Prostate gland (tissue), 2 donors: Measurements from ENCODE around the gene UBE3D. TPM values are rescaled to one million over a fixed set of nuclear protein-coding genes. Genes with fewer than 3 reads are reported as not detected.

ENCODE experiments used
- DNase-seq: peaks from one replicate; pipeline ENCODE4 v3.0.0-alpha.2; 2019; ENCODE audit warnings: low spot score
- H3K27ac ChIP-seq, 2 donors: fragments of 200-600 bp; sonication (generic); 2 replicates each; pipeline ENCODE4 v1.5.1; 2017 to 2019
- H3K27me3 ChIP-seq: fragments of 200-600 bp; sonication (generic); replicated peaks from 2 replicates; pipeline ENCODE4 v1.5.1; 2019; ENCODE audit not compliant: insufficient read depth
- H3K36me3 ChIP-seq, 2 donors: fragments of 200-600 bp; sonication (generic); 1 replicate in 1 of 2; 2 replicates in 1 of 2; pipeline versions ENCODE4 v1.5.1 to v1.8.1; 2017 to 2019
- H3K4me1 ChIP-seq: fragments of 200-600 bp; sonication (generic); replicated peaks from 2 replicates; pipeline ENCODE4 v1.5.1; 2019
- H3K4me3 ChIP-seq, 2 donors: fragments of 200-600 bp; sonication (generic); 2 replicates each; pipeline ENCODE4 v1.5.1; 2017 to 2019
- H3K9me3 ChIP-seq: fragments of 200-600 bp; sonication (generic); 2 replicates; pipeline ENCODE4 v1.5.1; 2017
- POLR2A ChIP-seq: fragments of 450-650 bp; IDR thresholded peaks from one replicate; pipeline ENCODE4 v1.6.1; 2016; ENCODE audit warnings: antibody characterized with exemption, mild to moderate bottlenecking
- POLR2AphosphoS5 ChIP-seq: sonication (generic); formaldehyde crosslinking; IDR thresholded peaks from one replicate; pipeline ENCODE4 v1.6.1; 2017; ENCODE audit warnings: antibody characterized with exemption
- WGBS: methylation state at CpG from one replicate; pipeline ENCODE4 v1.1.5; 2018; 5-methylcytosine and 5-hydroxymethylcytosine counted together
- intact Hi-C: fragments of 100-400 bp; cut with DNase I; formaldehyde crosslinking; loops from one replicate; pipeline ENCODE4 v1.14.2; 2022
- total RNA-seq, 2 donors: library from RNA; depleted of rRNA; stranded (reverse); fragments of >200 nt; gene quantifications; one replicate each; pipeline ENCODE4 v1.1.0, GENCODE V29; 2016
- TF ChIP-seq, protein P1 (sequence below), 4 experiments: fragments of 200-600 bp in 2 of 4; fragments of 450-650 bp in 2 of 4; sonication (generic) in 2 of 4; IDR thresholded peaks; 1 replicate in 3 of 4; 2 replicates in 1 of 4; pipeline ENCODE4 v1.5.1; 2016 to 2019; ENCODE audit warnings: antibody characterized with exemption in 4 of 4, mild to moderate bottlenecking in 2 of 4, moderate library complexity in 2 of 4

The UBE3D gene
- total RNA-seq, 2 donors from 2014 or later = 3.1 to 6.0 TPM

DNA sequence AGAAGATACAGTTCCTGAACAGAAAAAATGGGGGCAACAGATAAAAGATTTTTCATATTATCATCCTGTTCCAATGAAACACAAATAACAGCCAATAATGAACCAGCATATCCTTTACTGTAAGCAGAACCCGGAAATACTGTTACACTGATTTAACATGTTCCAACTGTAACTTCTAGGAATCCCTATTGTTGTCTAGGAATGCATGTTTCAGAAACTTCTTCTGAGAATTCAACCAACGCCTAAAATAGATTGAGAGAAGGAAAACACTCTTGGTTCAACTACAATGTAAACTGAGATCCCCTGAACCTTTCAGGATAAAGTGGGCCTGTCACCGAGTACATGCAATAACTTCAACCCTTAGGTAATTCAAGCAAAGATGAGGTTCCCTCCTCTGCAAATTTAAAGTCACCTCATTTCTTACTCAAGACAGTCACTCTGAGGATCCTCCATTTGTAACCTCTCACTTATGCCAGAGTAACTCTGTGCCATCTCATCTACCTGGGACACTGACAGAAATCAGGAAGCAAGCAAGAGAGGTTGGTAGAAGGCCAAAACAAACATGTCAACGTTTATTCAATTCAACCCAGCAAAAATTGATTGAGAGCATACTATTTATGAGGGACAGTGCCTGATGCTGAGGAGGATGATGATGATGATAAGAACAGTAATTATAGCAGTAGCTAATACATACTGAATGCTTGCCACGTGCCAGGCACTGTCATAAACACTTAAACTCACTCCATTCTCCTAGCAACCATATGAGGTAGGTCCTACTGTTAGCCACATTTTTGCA, 14.1 kb downstream of the UBE3D start:
- no peak overlapping the region for H3K27ac ChIP-seq
- no peaks in the 10 kb centered on the region for H3K36me3 ChIP-seq
- no peak for DNase-seq
- H3K9me3 ChIP-seq = no peaks in the 10 kb centered on the region
- no peak overlapping the region for H3K4me3 ChIP-seq
- intact Hi-C loops = no loop called here
- TF ChIP-seq, protein P1, sequence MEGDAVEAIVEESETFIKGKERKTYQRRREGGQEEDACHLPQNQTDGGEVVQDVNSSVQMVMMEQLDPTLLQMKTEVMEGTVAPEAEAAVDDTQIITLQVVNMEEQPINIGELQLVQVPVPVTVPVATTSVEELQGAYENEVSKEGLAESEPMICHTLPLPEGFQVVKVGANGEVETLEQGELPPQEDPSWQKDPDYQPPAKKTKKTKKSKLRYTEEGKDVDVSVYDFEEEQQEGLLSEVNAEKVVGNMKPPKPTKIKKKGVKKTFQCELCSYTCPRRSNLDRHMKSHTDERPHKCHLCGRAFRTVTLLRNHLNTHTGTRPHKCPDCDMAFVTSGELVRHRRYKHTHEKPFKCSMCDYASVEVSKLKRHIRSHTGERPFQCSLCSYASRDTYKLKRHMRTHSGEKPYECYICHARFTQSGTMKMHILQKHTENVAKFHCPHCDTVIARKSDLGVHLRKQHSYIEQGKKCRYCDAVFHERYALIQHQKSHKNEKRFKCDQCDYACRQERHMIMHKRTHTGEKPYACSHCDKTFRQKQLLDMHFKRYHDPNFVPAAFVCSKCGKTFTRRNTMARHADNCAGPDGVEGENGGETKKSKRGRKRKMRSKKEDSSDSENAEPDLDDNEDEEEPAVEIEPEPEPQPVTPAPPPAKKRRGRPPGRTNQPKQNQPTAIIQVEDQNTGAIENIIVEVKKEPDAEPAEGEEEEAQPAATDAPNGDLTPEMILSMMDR (IDR thresholded peaks at IDR 0.05) = no peak
- TF ChIP-seq POLR2A = no peak
- no peak for TF ChIP-seq POLR2AphosphoS5
- WGBS = 27% methylated on average over 5 of the region's 5 CpGs
- H3K27me3 ChIP-seq = no peaks in the 10 kb centered on the region
- no peaks in the 10 kb centered on the region for H3K4me1 ChIP-seq

DNA sequence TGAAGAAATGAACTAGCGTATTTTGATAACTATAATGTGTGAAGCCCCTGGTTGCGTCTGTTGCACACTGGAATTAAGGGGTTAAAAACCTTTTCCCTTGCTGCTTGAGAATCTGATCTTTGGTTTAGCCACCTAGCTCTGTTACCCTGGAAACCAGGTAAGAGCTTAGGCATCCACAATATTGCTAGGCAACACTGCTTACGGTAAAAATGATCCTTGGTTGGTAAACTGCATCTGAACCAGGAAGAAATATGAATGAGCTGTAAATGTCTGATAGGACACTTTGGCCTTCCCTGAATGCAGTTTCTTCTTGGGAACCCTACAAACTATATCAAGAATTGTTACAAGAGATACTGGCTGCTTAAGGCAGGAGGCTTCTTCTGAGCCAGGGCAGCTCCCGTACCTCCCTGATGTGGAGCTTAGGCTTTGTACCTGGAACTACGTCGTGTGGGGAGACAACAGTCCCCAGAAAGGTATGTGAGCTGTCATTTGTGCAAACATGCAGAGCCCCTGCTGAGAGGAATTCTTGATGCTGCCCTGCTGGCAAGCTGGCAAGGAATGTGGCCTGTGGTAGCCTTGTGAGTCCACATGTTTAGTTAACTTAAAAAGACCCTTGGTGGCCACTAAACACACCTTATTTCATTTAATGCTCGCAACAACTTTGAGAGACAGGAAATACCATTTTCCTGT, 18.4 kb downstream of the UBE3D start:
- no peak overlapping the region for H3K27ac ChIP-seq
- no peaks in the 10 kb centered on the region for H3K36me3 ChIP-seq
- intact Hi-C loops = no loop called here
- 86% methylated on average over 7 of the region's 7 CpGs for WGBS
- H3K4me1 ChIP-seq = no peaks in the 10 kb centered on the region
- no peaks in the 10 kb centered on the region for H3K9me3 ChIP-seq
- H3K27me3 ChIP-seq = no peaks in the 10 kb centered on the region
- no peak overlapping the region for H3K4me3 ChIP-seq
- DNase-seq = no peak
- TF ChIP-seq POLR2A (no peak), POLR2AphosphoS5 (no peak)
- TF ChIP-seq, protein P1 (IDR thresholded peaks at IDR 0.05) = no peak

DNA sequence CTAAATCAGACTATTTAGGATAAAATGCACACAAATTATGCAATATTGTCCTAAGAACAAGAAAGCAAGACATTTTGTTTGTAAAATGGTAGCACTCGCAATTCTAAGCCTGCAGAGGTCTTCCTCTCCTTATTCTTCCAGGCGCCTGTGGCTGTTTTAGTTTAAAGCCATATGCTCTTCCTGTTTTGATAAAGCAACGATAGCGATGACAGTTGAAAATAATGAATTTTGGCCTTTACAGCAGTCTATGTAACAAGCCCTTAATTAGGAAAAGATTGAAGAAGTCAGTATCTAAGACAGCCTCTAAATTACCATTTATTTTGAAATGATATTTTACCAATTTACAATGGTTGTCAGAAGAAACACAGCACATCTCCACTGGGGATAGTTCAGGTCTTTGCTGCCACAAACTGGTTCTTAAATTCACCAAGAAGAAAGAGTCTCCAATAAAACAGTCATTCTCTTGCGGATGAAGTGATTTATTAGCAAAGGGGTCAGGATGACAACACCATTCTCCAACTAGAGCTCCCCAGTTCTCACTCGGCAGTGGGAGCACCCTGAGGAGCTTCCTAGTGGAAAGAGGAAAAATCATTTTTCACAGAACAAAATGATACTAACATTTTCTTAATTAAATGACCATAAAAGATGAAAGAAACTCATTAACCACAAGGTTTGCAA, 21.4 kb downstream of the UBE3D start:
- DNase-seq = no peak
- TF ChIP-seq POLR2A (no peak), POLR2AphosphoS5 (no peak)
- TF ChIP-seq, protein P1 (IDR thresholded peaks at IDR 0.05) = no peak
- H3K4me3 ChIP-seq = no peak overlapping the region
- no peaks in the 10 kb centered on the region for H3K36me3 ChIP-seq
- H3K4me1 ChIP-seq = no peaks in the 10 kb centered on the region
- 84% methylated on average over 6 of the region's 6 CpGs for WGBS
- H3K27me3 ChIP-seq = no peaks in the 10 kb centered on the region
- intact Hi-C loops = no loop called here
- no peak overlapping the region for H3K27ac ChIP-seq
- no peaks in the 10 kb centered on the region for H3K9me3 ChIP-seq

DNA sequence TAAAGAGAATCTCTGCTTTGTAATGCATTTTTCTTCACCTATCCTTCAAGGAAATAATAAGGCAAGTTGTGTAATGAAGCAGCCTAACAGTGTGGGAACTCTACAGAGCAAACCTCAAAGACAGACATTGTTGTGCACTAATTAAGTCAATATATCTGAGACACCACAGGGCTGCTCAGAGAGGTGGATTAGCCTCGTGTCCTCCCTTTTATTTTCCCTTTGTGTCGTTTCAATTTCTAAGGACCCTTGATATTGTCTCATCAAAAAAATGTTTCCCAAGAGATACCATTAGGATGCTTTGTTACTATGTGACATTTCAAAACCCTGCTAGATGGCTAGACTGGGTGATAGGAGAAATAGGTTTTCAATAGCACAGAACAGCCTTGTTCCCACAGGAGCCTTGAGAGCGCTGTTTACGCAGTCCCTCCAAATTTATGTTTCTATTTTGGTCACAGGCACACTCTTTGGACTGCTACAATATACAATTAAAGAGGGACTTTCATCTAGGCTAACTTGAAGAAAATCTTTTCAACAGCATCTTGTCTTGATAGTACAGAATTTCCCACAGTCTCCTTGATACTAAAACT, 23.1 kb downstream of the UBE3D start:
- intact Hi-C loops = no loop called here
- no peaks in the 10 kb centered on the region for H3K36me3 ChIP-seq
- no peak overlapping the region for H3K27ac ChIP-seq
- no peak for DNase-seq
- no peaks in the 10 kb centered on the region for H3K4me1 ChIP-seq
- no peak overlapping the region for H3K4me3 ChIP-seq
- TF ChIP-seq POLR2A (no peak), POLR2AphosphoS5 (no peak)
- TF ChIP-seq, protein P1 (IDR thresholded peaks at IDR 0.05) = no peak
- no peaks in the 10 kb centered on the region for H3K27me3 ChIP-seq
- WGBS = 80% methylated on average over 4 of the region's 4 CpGs
- H3K9me3 ChIP-seq = no peaks in the 10 kb centered on the region
